MCF 10A (cell line): Measurements from ENCODE around the gene DNAJC6. TPM values are rescaled to one million over a fixed set of nuclear protein-coding genes. Genes with fewer than 3 reads are reported as not detected.

ENCODE experiments used
- BruUV-seq: library from RNA; stranded (reverse); fragments of 400-500 nt; replicated peaks from 2 replicates; lab custom pipeline; 2021; lab: Mats Ljungman, UMichigan
- CTCF ChIA-PET: fragments of 300-600 bp; sonication (Branson Sonifier 250); formaldehyde crosslinking; extraction: SDS; loops from one replicate; lab custom pipeline; 2021; ENCODE audit warnings: antibody characterized with exemption, inconsistent platforms; lab: Yijun Ruan, JAX
- POLR2A ChIA-PET: fragments of 300-600, 350-650 bp; sonication (Branson Sonifier 250); formaldehyde crosslinking; extraction: SDS; loops from one replicate; lab custom pipeline; 2020; ENCODE audit warnings: antibody characterized with exemption, inconsistent platforms; lab: Yijun Ruan, JAX
- DNase-seq: peaks from one replicate; pipeline ENCODE4 v3.0.0-alpha.2; 2018; ENCODE audit not compliant: unreplicated experiment
- H3K27ac Mint-ChIP-seq: one replicate; pipeline ENCODE4 v1.8.0; 2022; ENCODE audit warnings: mild to moderate bottlenecking, low read depth, mixed read lengths; ENCODE audit not compliant: unreplicated experiment
- H3K27me3 Mint-ChIP-seq: one replicate; pipeline ENCODE4 v1.8.0; 2022; ENCODE audit warnings: mixed read lengths; ENCODE audit not compliant: insufficient read depth, unreplicated experiment
- H3K36me3 Mint-ChIP-seq: one replicate; pipeline ENCODE4 v1.8.0; 2022; ENCODE audit warnings: mild to moderate bottlenecking, moderate library complexity, mixed read lengths; ENCODE audit not compliant: insufficient read depth, unreplicated experiment
- H3K4me1 Mint-ChIP-seq: one replicate; pipeline ENCODE4 v1.8.0; 2022; ENCODE audit warnings: mixed read lengths; ENCODE audit not compliant: insufficient read depth, unreplicated experiment
- H3K4me3 Mint-ChIP-seq: one replicate; pipeline ENCODE4 v1.8.0; 2022; ENCODE audit warnings: mild to moderate bottlenecking, moderate library complexity, mixed read lengths; ENCODE audit not compliant: unreplicated experiment
- H3K9me3 Mint-ChIP-seq: one replicate; pipeline ENCODE4 v1.8.0; 2022; ENCODE audit warnings: mixed read lengths; ENCODE audit not compliant: unreplicated experiment
- CTCF ChIP-seq: fragments of 200-600 bp; IDR thresholded peaks from one replicate; pipeline ENCODE4 v1.8.0; 2022; ENCODE audit warnings: antibody characterized with exemption, mild to moderate bottlenecking; ENCODE audit not compliant: unreplicated experiment
- intact Hi-C: fragments of 100-400 bp; cut with micrococcal nuclease; formaldehyde crosslinking; loops from 2 replicates; pipeline ENCODE4 v1.14.1; 2022
- total RNA-seq: library from RNA; stranded (reverse); gene quantifications from 2 replicates; pipeline ENCODE4 v1.2.3, GENCODE V29; 2022

Gene DNAJC6
- total RNA-seq, 1 experiment from 2014 or later: 7.9 TPM

- ChIA-PET POLR2A (no interaction called here), CTCF (interaction anchor here (0.5 to 1.2 kb wide), 6 partner anchors 10 to 971 kb away, joined by 3 to 5 read pairs (median 4); no protein-coding TSS in a partner anchor)
- Mint-ChIP-seq H3K27me3 (no peaks in the 10 kb centered on the region), H3K4me1 (no peaks in the 10 kb centered on the region), H3K9me3 (no peaks in the 10 kb centered on the region), H3K36me3 (no peaks in the 10 kb centered on the region), H3K4me3 (no peak overlapping the region), H3K27ac (no peak overlapping the region)
- no peak for DNase-seq
- intact Hi-C loops: no loop called here
- no peak for TF ChIP-seq CTCF
- no TSS peak for BruUV-seq
These were observed 10.0 kb upstream of the DNAJC6 start for GRCh38 chr1:65299328-65299727.

GRCh38 chr1:65308781-65309303 lies 501 bp upstream of the DNAJC6 start:
- Mint-ChIP-seq H3K36me3 (peaks cover 5% of the 10 kb centered on the region), H3K4me1 (no peaks in the 10 kb centered on the region), H3K4me3 (peak overlapping the region; percentile 82), H3K27ac (no peak overlapping the region), H3K27me3 (no peaks in the 10 kb centered on the region), H3K9me3 (no peaks in the 10 kb centered on the region)
- intact Hi-C loops: loop anchor here (2.0 to 5.0 kb wide), 3 partner anchors 36 to 112 kb away; partner anchors contain the start of genes LEPR and LEPROT
- BruUV-seq: no TSS peak
- TF ChIP-seq CTCF: no peak
- no peak for DNase-seq
- ChIA-PET POLR2A (interaction anchor here (0.6 to 1.9 kb wide), 4 partner anchors 42 to 121 kb away, joined by 3 to 6 read pairs (median 4); no protein-coding TSS in a partner anchor), CTCF (interaction anchor here (0.6 to 1.9 kb wide), 3 partner anchors 88 to 150 kb away, joined by 3 to 17 read pairs (median 3); no protein-coding TSS in a partner anchor)

GRCh38 chr1:65310078-65310587 lies 790 bp downstream of the DNAJC6 start:
- Mint-ChIP-seq H3K36me3 (peaks cover 5% of the 10 kb centered on the region), H3K4me1 (no peaks in the 10 kb centered on the region), H3K4me3 (peak overlapping the region; percentile 82), H3K9me3 (no peaks in the 10 kb centered on the region), H3K27ac (no peak overlapping the region), H3K27me3 (no peaks in the 10 kb centered on the region)
- TF ChIP-seq CTCF: no peak
- DNase-seq: no peak
- intact Hi-C loops: no loop called here
- BruUV-seq: no TSS peak
- ChIA-PET POLR2A (interaction anchor here (1.0 to 1.9 kb wide), 4 partner anchors 34 to 110 kb away, joined by 3 to 6 read pairs (median 3); no protein-coding TSS in a partner anchor), CTCF (interaction anchor here (0.6 to 1.9 kb wide), 12 partner anchors 19 to 378 kb away, joined by 3 to 17 read pairs (median 3); no protein-coding TSS in a partner anchor)

GRCh38 chr1:65311760-65312159 lies 2.4 kb downstream of the DNAJC6 start:
- no peak overlapping the region for H3K4me3 Mint-ChIP-seq
- BruUV-seq: no TSS peak
- intact Hi-C loops: no loop called here
- no peak for TF ChIP-seq CTCF
- no peak overlapping the region for H3K27ac Mint-ChIP-seq
- peaks cover 5% of the 10 kb centered on the region for H3K36me3 Mint-ChIP-seq
- no peak for DNase-seq
- POLR2A ChIA-PET: no interaction called here
- no peaks in the 10 kb centered on the region for H3K9me3 Mint-ChIP-seq
- no peaks in the 10 kb centered on the region for H3K4me1 Mint-ChIP-seq
- CTCF ChIA-PET: interaction anchor here (0.6 kb wide), 2 partner anchors 71 to 98 kb away, joined by 3 read pairs; no protein-coding TSS in a partner anchor
- no peaks in the 10 kb centered on the region for H3K27me3 Mint-ChIP-seq
